Activated T-cell treated with anti-CD3 and anti-CD28 coated beads, Interleukin-2, amount 50 U/mL, for 72 hours (primary cell): ENCODE data around the gene AKAP10. TPM values are rescaled to one million over a fixed set of nuclear protein-coding genes. Genes with fewer than 3 reads are reported as not detected.

Experiments
- ATAC-seq, 2 donors: fragments of 150-1000 bp; cut with Tn5 transposase; replicated peaks in 1 of 2; 2 replicates each; pipeline ENCODE4 v1.10.0; 2021; ENCODE audit warnings: moderate library complexity in 2 of 2, mild to moderate bottlenecking in 1 of 2
- DNase-seq, 2 donors: peaks; one replicate each; pipeline ENCODE4 v3.0.0; 2021 to 2022; ENCODE audit warnings: mixed read lengths in 1 of 2
- H3K27ac Mint-ChIP-seq: one replicate; pipeline ENCODE4 v1.8.0; 2022; ENCODE audit warnings: mild to moderate bottlenecking, moderate library complexity, mixed read lengths
- H3K27me3 Mint-ChIP-seq: one replicate; pipeline ENCODE4 v1.8.0; 2022; ENCODE audit warnings: low read depth, mixed read lengths
- H3K36me3 Mint-ChIP-seq, 2 donors: one replicate each; pipeline ENCODE4 v1.8.0; 2022; ENCODE audit warnings: mixed read lengths in 2 of 2, mild to moderate bottlenecking in 1 of 2; ENCODE audit not compliant: insufficient read depth in 2 of 2
- H3K4me1 Mint-ChIP-seq: one replicate; pipeline ENCODE4 v1.8.0; 2022; ENCODE audit warnings: low read depth, mixed read lengths
- H3K4me3 Mint-ChIP-seq, 2 donors: one replicate each; pipeline ENCODE4 v1.8.0; 2022; ENCODE audit warnings: mild to moderate bottlenecking in 2 of 2, mixed read lengths in 2 of 2, moderate library complexity in 2 of 2
- H3K9me3 Mint-ChIP-seq, 2 donors: one replicate each; pipeline ENCODE4 v1.8.0; 2022; ENCODE audit warnings: mixed read lengths in 2 of 2
- total RNA-seq, 2 donors: library from RNA; stranded (reverse); gene quantifications; one replicate each; pipeline ENCODE4 v1.2.3, GENCODE V29; 2022

Gene AKAP10
- total RNA-seq, 2 donors from 2014 or later = 31.3 to 34.9 TPM

- H3K4me3 Mint-ChIP-seq = no peak overlapping the region
- peaks cover 3 to 35% of the 10 kb centered on the region in 2 donors for H3K36me3 Mint-ChIP-seq
- no peak overlapping the region for H3K27ac Mint-ChIP-seq
- no peaks in the 10 kb centered on the region for H3K27me3 Mint-ChIP-seq
- no peaks in the 10 kb centered on the region for H3K9me3 Mint-ChIP-seq
- DNase-seq (no peak), ATAC-seq (no peak)
- H3K4me1 Mint-ChIP-seq = peaks cover 8% of the 10 kb centered on the region
Measured at GRCh38 chr17:19933628-19934027, 44.0 kb downstream of the AKAP10 start.

- Mint-ChIP-seq H3K27me3 (no peaks in the 10 kb centered on the region), H3K4me1 (peaks cover 11% of the 10 kb centered on the region), H3K4me3 (no peak overlapping the region), H3K27ac (no peak overlapping the region), H3K9me3 (no peaks in the 10 kb centered on the region), H3K36me3 (peaks cover 3 to 35% of the 10 kb centered on the region in 2 donors)
- ATAC-seq (no peak), DNase-seq (no peak)
Measured at GRCh38 chr17:19933221-19933620, 44.4 kb downstream of the AKAP10 start.

- no peaks in the 10 kb centered on the region for H3K9me3 Mint-ChIP-seq
- peaks cover 24% of the 10 kb centered on the region for H3K4me1 Mint-ChIP-seq
- peaks cover 1 to 29% of the 10 kb centered on the region in 2 donors for H3K36me3 Mint-ChIP-seq
- DNase-seq (peak in 1 of 2 donors; percentile 8), ATAC-seq (peak; percentile 47 to 77)
- no peaks in the 10 kb centered on the region for H3K27me3 Mint-ChIP-seq
- H3K4me3 Mint-ChIP-seq = no peak overlapping the region
- peak overlapping the region; percentile 9 for H3K27ac Mint-ChIP-seq
Measured at GRCh38 chr17:19928299-19928698, 49.3 kb downstream of the AKAP10 start.

GRCh38 chr17:19915245-19915978 lies 62.2 kb downstream of the AKAP10 start:
- ATAC-seq (no peak), DNase-seq (no peak)
- H3K27me3 Mint-ChIP-seq = no peaks in the 10 kb centered on the region
- H3K36me3 Mint-ChIP-seq = peaks cover 6 to 26% of the 10 kb centered on the region in 2 donors
- H3K4me1 Mint-ChIP-seq = peaks cover 1% of the 10 kb centered on the region
- no peak overlapping the region for H3K4me3 Mint-ChIP-seq
- peak overlapping the region; percentile 1 for H3K27ac Mint-ChIP-seq
- H3K9me3 Mint-ChIP-seq = no peaks in the 10 kb centered on the region

GRCh38 chr17:19911033-19911432 lies 66.6 kb downstream of the AKAP10 start:
- H3K36me3 Mint-ChIP-seq = peaks cover 8 to 30% of the 10 kb centered on the region in 2 donors
- ATAC-seq = no peak
- H3K4me3 Mint-ChIP-seq = no peak overlapping the region
- peaks cover 4% of the 10 kb centered on the region for H3K4me1 Mint-ChIP-seq
- no peak for DNase-seq
- H3K27ac Mint-ChIP-seq = no peak overlapping the region
- H3K27me3 Mint-ChIP-seq = no peaks in the 10 kb centered on the region
- H3K9me3 Mint-ChIP-seq = no peaks in the 10 kb centered on the region

GRCh38 chr17:19909139-19909538 lies 68.5 kb downstream of the AKAP10 start:
- no peak for DNase-seq
- no peak overlapping the region for H3K4me3 Mint-ChIP-seq
- no peaks in the 10 kb centered on the region for H3K27me3 Mint-ChIP-seq
- ATAC-seq = no peak
- H3K9me3 Mint-ChIP-seq = no peaks in the 10 kb centered on the region
- H3K27ac Mint-ChIP-seq = peak overlapping the region; percentile 70
- peaks cover 5 to 26% of the 10 kb centered on the region in 2 donors for H3K36me3 Mint-ChIP-seq
- peaks cover 4% of the 10 kb centered on the region for H3K4me1 Mint-ChIP-seq

GRCh38 chr17:19905502-19905901 lies 72.1 kb downstream of the AKAP10 start:
- Mint-ChIP-seq H3K27me3 (no peaks in the 10 kb centered on the region), H3K9me3 (no peaks in the 10 kb centered on the region), H3K4me1 (peaks cover 3% of the 10 kb centered on the region), H3K4me3 (no peak overlapping the region), H3K36me3 (peaks cover 5 to 24% of the 10 kb centered on the region in 2 donors), H3K27ac (no peak overlapping the region)
- DNase-seq (no peak), ATAC-seq (no peak)

GRCh38 chr17:19904924-19905323 lies 72.7 kb downstream of the AKAP10 start:
- Mint-ChIP-seq H3K27ac (no peak overlapping the region), H3K4me1 (no peaks in the 10 kb centered on the region), H3K4me3 (no peak overlapping the region), H3K27me3 (no peaks in the 10 kb centered on the region), H3K9me3 (no peaks in the 10 kb centered on the region), H3K36me3 (peaks cover 5 to 24% of the 10 kb centered on the region in 2 donors)
- DNase-seq (no peak), ATAC-seq (no peak)

- no peaks in the 10 kb centered on the region for H3K27me3 Mint-ChIP-seq
- H3K27ac Mint-ChIP-seq = no peak overlapping the region
- peaks cover 5 to 24% of the 10 kb centered on the region in 2 donors for H3K36me3 Mint-ChIP-seq
- ATAC-seq (no peak), DNase-seq (no peak)
- no peak overlapping the region for H3K4me3 Mint-ChIP-seq
- H3K9me3 Mint-ChIP-seq = no peaks in the 10 kb centered on the region
- no peaks in the 10 kb centered on the region for H3K4me1 Mint-ChIP-seq
Measured at GRCh38 chr17:19904412-19904811, 73.2 kb downstream of the AKAP10 start.

GRCh38 chr17:19900809-19901208 lies 76.8 kb downstream of the AKAP10 start:
- no peaks in the 10 kb centered on the region for H3K27me3 Mint-ChIP-seq
- DNase-seq = no peak
- peaks cover 3 to 6% of the 10 kb centered on the region in 2 donors for H3K36me3 Mint-ChIP-seq
- no peak overlapping the region for H3K27ac Mint-ChIP-seq
- peaks cover 6% of the 10 kb centered on the region for H3K4me1 Mint-ChIP-seq
- ATAC-seq = no peak
- no peak overlapping the region for H3K4me3 Mint-ChIP-seq
- H3K9me3 Mint-ChIP-seq = no peaks in the 10 kb centered on the region

- Mint-ChIP-seq H3K36me3 (no peaks in the 10 kb centered on the region), H3K27me3 (no peaks in the 10 kb centered on the region), H3K4me1 (peaks cover 6% of the 10 kb centered on the region), H3K9me3 (no peaks in the 10 kb centered on the region), H3K27ac (no peak overlapping the region), H3K4me3 (no peak overlapping the region)
- DNase-seq (no peak), ATAC-seq (no peak)
Measured at GRCh38 chr17:19897903-19898302, 79.7 kb downstream of the AKAP10 start.

GRCh38 chr17:19897090-19897837 lies 80.4 kb downstream of the AKAP10 start:
- Mint-ChIP-seq H3K27me3 (no peaks in the 10 kb centered on the region), H3K27ac (no peak overlapping the region), H3K36me3 (no peaks in the 10 kb centered on the region), H3K9me3 (no peaks in the 10 kb centered on the region), H3K4me3 (no peak overlapping the region), H3K4me1 (peaks cover 6% of the 10 kb centered on the region)
- ATAC-seq (no peak), DNase-seq (no peak)

GRCh38 chr17:19896679-19897078 lies 80.9 kb downstream of the AKAP10 start:
- Mint-ChIP-seq H3K27ac (no peak overlapping the region), H3K4me1 (peaks cover 6% of the 10 kb centered on the region), H3K36me3 (no peaks in the 10 kb centered on the region), H3K9me3 (no peaks in the 10 kb centered on the region), H3K27me3 (no peaks in the 10 kb centered on the region), H3K4me3 (no peak overlapping the region)
- ATAC-seq (no peak), DNase-seq (no peak)
